K562 (cell line): ENCODE measurements around the gene DHX58. TPM values are rescaled to one million over a fixed set of nuclear protein-coding genes. Genes with fewer than 3 reads are reported as not detected.

ENCODE experiments used
- ATAC-seq: fragments of 200-7000 bp; cut with Tn5 transposase; 3 replicates; pipeline ENCODE4 v1.9.1; 2020; ENCODE audit warnings: moderate library complexity
- BruUV-seq: library from RNA; stranded (reverse); fragments of 400-500 nt; replicated peaks from 2 replicates; lab custom pipeline; 2021; lab: Mats Ljungman, UMichigan
- CTCF ChIA-PET: fragments of 300-600 bp; formaldehyde crosslinking; extraction: SDS; loops from one replicate; lab custom pipeline; 2021; ENCODE audit warnings: low intra/inter-chr PET ratio; lab: Yijun Ruan, JAX
- POLR2A ChIA-PET: fragments of 300-600, 350-650 bp; sonication (Branson Sonifier 250); formaldehyde crosslinking; extraction: SDS; loops from one replicate; lab custom pipeline; 2021; ENCODE audit warnings: antibody characterized with exemption, inconsistent platforms; lab: Yijun Ruan, JAX
- DNase-seq, 4 experiments: peaks; one replicate each; pipeline versions ENCODE4 v3.0.0 to v3.0.0-alpha.2; 2011 to 2018; ENCODE audit warnings: low spot score in 3 of 4, mixed read lengths in 3 of 4; ENCODE audit errors: extremely low read depth in 1 of 4
- FAIRE-seq: peaks from 2 replicates; lab custom pipeline; 2011; peaks lifted over from hg19 to GRCh38; lab: Jason Lieb, UNC
- H2AFZ ChIP-seq: 2 replicates; pipeline ENCODE4 v1.6.0; 2011; ENCODE audit warnings: low read depth, low read length, control low read depth, inconsistent platforms
- H3K27ac ChIP-seq: fragments of 200-600 bp; 3 replicates; pipeline ENCODE4 v1.8.0; 2011; ENCODE audit warnings: low read depth, mild to moderate bottlenecking, control low read depth, inconsistent platforms, low read length, moderate library complexity, mixed read lengths; ENCODE audit errors: extremely low read depth
- H3K27me3 ChIP-seq, 2 experiments: fragments of 300-600 bp in 1 of 2; 2 replicates in 1 of 2; 3 replicates in 1 of 2; pipeline versions ENCODE4 v1.6.0 to v1.8.0; 2011; ENCODE audit warnings: inconsistent platforms in 2 of 2, low read length in 2 of 2, mild to moderate bottlenecking in 1 of 2, mixed read lengths in 1 of 2, moderate library complexity in 1 of 2; ENCODE audit not compliant: control insufficient read depth in 2 of 2, insufficient read depth in 2 of 2
- H3K36me3 ChIP-seq: fragments of 300-600 bp; 3 replicates; pipeline ENCODE4 v1.8.0; 2011; ENCODE audit warnings: mild to moderate bottlenecking, low read length, inconsistent platforms; ENCODE audit not compliant: control insufficient read depth, insufficient read depth
- H3K4me1 ChIP-seq, 2 experiments: fragments of 200-600 bp in 1 of 2; replicated peaks in 1 of 2; 2 replicates in 1 of 2; 3 replicates in 1 of 2; pipeline versions ENCODE4 v1.5.1 to v1.8.0; 2011; ENCODE audit warnings: inconsistent platforms in 2 of 2, low read length in 2 of 2, mild to moderate bottlenecking in 1 of 2, mixed read lengths in 1 of 2, moderate library complexity in 1 of 2; ENCODE audit not compliant: control insufficient read depth in 2 of 2, insufficient read depth in 2 of 2
- H3K4me2 ChIP-seq: 2 replicates; pipeline ENCODE4 v1.6.1; 2011; ENCODE audit warnings: low read length, control low read depth, inconsistent platforms, mixed read lengths; ENCODE audit not compliant: insufficient read depth
- H3K4me3 ChIP-seq: fragments of 200-600 bp; sonication (generic), shearing (Covaris generic); 2 replicates; pipeline ENCODE4 v1.5.1; 2016; ENCODE audit warnings: control low read depth, inconsistent platforms
- H3K79me2 ChIP-seq: fragments of 200-600 bp; 3 replicates; pipeline ENCODE4 v1.8.0; 2011; ENCODE audit warnings: low read length, inconsistent platforms; ENCODE audit not compliant: control insufficient read depth, insufficient read depth
- H3K9ac ChIP-seq, 2 experiments: 2 replicates each; pipeline versions ENCODE4 v1.6.0 to v1.6.1; 2011; ENCODE audit warnings: low read depth in 2 of 2, low read length in 2 of 2, control low read depth in 1 of 2, inconsistent platforms in 1 of 2, mild to moderate bottlenecking in 1 of 2, mixed read lengths in 1 of 2; ENCODE audit not compliant: insufficient read depth in 1 of 2
- H3K9me1 ChIP-seq: one replicate; pipeline ENCODE4 v1.6.0; 2011; ENCODE audit warnings: inconsistent platforms, mild to moderate bottlenecking, low read length, moderate library complexity; ENCODE audit not compliant: control insufficient read depth, insufficient read depth
- H3K9me3 ChIP-seq: replicated peaks from 2 replicates; pipeline ENCODE4 v1.5.1; 2011; ENCODE audit warnings: low read depth, low read length, inconsistent platforms; ENCODE audit not compliant: control insufficient read depth, insufficient read depth
- H4K20me1 ChIP-seq: replicated peaks from 2 replicates; pipeline ENCODE4 v1.6.1; 2011; ENCODE audit warnings: low read length, inconsistent platforms, mixed read lengths; ENCODE audit not compliant: control insufficient read depth, insufficient read depth
- WGBS: fragments of 100-300 bp; shearing (Covaris generic); methylation state at CpG from one replicate; pipeline ENCODE4 v1.1.6; 2016; ENCODE audit warnings: low coverage, mixed read lengths; ENCODE audit not compliant: insufficient coverage; ENCODE audit errors: missing lambda C conversion rate; 5-methylcytosine and 5-hydroxymethylcytosine counted together
- in situ Hi-C: fragments of 300-500 bp; cut with MboI; formaldehyde crosslinking; loops from 4 replicates; pipeline ENCODE4 v1.15.0; 2018; ENCODE audit warnings: inconsistent platforms, mixed read lengths
- intact Hi-C: fragments of 100-400 bp; cut with micrococcal nuclease; formaldehyde crosslinking; loops from 2 replicates; pipeline ENCODE4 v1.14.2; 2022
- polyA plus RNA-seq, 8 experiments: library from polyadenylated mRNA; depleted of rRNA in 4 of 8; stranded (reverse) in 5 of 8; unstranded in 3 of 8; fragments of >200 nt; fragmentation: Nextera tagmentation in 2 of 8; fragmentation: Illumina TruSeq in 1 of 8; extraction: Ambion mirVana in 2 of 8; extraction: Trizol in 1 of 8; gene quantifications; 2 replicates each; pipeline versions ENCODE4 v1.2.1 to v1.2.3, GENCODE V29; 2011 to 2014; ENCODE audit warnings: inconsistent platforms in 1 of 8, missing spikeins in 1 of 8
- total RNA-seq, 7 experiments: library from RNA; depleted of rRNA in 6 of 7; stranded (reverse); fragments of >200 nt in 6 of 7; fragmentation: Illumina TruSeq in 2 of 7; extraction: Trizol in 2 of 7; gene quantifications; 2 replicates each; pipeline versions ENCODE4 v1.2.1 to v1.2.3, GENCODE V29; 2011 to 2021; ENCODE audit warnings: low replicate concordance in 1 of 7
- TF ChIP-seq, protein P1 (sequence below): IDR thresholded peaks from 2 replicates; pipeline ENCODE4 v1.6.1; 2016; ENCODE audit warnings: missing genetic modification characterization, missing compliant biosample characterization
- TF ChIP-seq, protein P2 (sequence below): fragments of 200-800 bp; sonication (Bioruptor generic); IDR thresholded peaks from 2 replicates; pipeline ENCODE4 v1.6.1; 2017; ENCODE audit warnings: missing genetic modification characterization, missing compliant biosample characterization

DHX58 gene
- total and polyA plus RNA-seq, 9 of the 15 experiments (the other 6 are each of a cell fraction or from before 2014, with no cell fraction given), result 0.15 to 3.0 (median 1.4) TPM

DNA sequence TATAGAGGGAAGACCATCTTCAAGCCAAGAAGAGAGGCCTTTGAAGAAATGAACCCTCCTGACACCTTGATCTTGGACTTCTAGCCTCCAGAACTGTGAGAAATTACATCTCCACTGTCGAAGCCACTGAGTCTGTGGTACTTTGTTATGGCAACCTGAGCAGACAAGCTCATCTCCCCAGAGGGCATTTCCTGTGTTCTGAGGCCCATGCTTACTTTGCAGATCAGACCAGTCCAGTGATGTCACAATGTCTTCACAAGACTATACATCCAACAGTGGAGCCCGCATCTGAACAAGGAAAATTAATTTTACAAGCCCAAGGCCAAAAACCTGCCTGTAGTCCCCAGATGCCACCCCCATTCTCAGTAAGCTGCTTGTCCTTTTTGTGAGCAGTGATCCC, 47.3 kb downstream of the DHX58 start:
- POLR2A ChIA-PET, result interaction anchor here (0.5 to 0.6 kb wide), 4 partner anchors 17 to 1846 kb away, joined by 3 to 4 read pairs (median 3); partner anchors contain the start of genes KCNH4 and WIPF2
- Histone ChIP-seq H2AFZ (no peak overlapping the region), H4K20me1 (no peaks in the 10 kb centered on the region), H3K4me3 (no peak overlapping the region), H3K9me1 (no peaks in the 10 kb centered on the region), H3K9me3 (no peaks in the 10 kb centered on the region), H3K27ac (no peak overlapping the region), H3K4me1 (peaks cover 0 to 19% of the 10 kb centered on the region in 2 experiments; a peak in 3 of 5 replicates), H3K36me3 (no peaks in the 10 kb centered on the region), H3K79me2 (no peaks in the 10 kb centered on the region), H3K9ac (no peak overlapping the region), H3K4me2 (no peak overlapping the region), H3K27me3 (no peaks in the 10 kb centered on the region)
- FAIRE-seq (no peak), DNase-seq (no peak), ATAC-seq (no peak)
- WGBS, result 12% methylated on average over 2 of the region's 2 CpGs
- CTCF ChIA-PET, result interaction anchor here (0.8 kb wide), 1 partner anchor 51 kb away, joined by 3 read pairs; no protein-coding TSS in a partner anchor
- intact Hi-C loops, result no loop called here
- in situ Hi-C loops, result no loop called here
- BruUV-seq, result no TSS peak
- TF ChIP-seq, protein P1, sequence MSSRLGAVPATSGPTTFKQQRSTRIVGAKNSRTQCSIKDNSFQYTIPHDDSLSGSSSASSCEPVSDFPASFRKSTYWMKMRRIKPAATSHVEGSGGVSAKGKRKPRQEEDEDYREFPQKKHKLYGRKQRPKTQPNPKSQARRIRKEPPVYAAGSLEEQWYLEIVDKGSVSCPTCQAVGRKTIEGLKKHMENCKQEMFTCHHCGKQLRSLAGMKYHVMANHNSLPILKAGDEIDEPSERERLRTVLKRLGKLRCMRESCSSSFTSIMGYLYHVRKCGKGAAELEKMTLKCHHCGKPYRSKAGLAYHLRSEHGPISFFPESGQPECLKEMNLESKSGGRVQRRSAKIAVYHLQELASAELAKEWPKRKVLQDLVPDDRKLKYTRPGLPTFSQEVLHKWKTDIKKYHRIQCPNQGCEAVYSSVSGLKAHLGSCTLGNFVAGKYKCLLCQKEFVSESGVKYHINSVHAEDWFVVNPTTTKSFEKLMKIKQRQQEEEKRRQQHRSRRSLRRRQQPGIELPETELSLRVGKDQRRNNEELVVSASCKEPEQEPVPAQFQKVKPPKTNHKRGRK (tag), result no peak
- TF ChIP-seq, protein P2, sequence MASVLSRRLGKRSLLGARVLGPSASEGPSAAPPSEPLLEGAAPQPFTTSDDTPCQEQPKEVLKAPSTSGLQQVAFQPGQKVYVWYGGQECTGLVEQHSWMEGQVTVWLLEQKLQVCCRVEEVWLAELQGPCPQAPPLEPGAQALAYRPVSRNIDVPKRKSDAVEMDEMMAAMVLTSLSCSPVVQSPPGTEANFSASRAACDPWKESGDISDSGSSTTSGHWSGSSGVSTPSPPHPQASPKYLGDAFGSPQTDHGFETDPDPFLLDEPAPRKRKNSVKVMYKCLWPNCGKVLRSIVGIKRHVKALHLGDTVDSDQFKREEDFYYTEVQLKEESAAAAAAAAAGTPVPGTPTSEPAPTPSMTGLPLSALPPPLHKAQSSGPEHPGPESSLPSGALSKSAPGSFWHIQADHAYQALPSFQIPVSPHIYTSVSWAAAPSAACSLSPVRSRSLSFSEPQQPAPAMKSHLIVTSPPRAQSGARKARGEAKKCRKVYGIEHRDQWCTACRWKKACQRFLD (CRISPR knock-in tag), result no peak
